ENCODE measurements around the gene UNC5B. TPM values are rescaled to one million over a fixed set of nuclear protein-coding genes. Genes with fewer than 3 reads are reported as not detected.

UNC5B gene
- total RNA-seq, 1 donor: 135 TPM

DNA sequence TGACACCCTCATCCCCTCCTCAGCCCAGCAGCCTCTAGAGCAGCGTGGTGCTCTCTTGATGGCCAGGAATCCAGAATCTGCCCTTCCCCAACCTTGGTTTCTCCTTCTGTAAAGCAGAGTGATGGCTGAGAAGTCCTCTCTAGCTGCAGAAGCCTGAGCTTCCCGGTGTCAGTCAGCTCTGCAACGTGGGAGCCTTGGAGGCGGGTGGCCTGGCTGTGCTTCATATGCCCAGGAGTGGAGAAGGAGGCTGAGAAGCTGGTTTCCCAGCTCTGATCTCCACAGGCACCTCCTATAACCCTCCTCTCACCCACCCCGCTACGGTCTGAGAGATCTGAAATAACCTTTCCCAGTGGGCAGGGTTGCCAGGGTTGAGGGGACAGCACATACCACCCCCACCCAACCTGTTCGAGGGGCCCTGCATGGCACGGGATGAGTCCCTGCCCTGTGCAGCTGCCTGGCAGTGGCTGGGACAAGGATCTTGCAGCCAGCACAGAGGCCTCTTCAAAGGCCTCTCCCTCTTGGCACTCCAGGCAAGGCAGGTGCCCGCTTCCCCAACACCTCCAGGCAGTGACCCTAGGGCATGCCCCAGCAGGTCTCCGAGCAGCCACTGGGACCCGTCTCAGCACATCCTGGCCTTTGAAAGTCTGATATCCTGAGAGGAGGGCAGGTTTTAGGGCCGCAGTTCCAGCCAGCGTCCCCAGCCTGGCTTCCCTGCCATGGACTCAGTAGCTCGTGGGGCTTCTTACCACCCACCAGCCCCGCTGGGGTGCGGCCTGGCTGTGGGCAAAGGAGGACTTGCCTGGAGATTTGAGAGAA, 88.4 kb downstream of the UNC5B start:
- DNase-seq (ENCODE audit: insufficient read length, low spot score, missing footprints): no peak
- Histone ChIP-seq H4K20me1 (ENCODE audit: insufficient read depth, low read length) (peaks cover 27% of the 10 kb centered on the region), H3K27me3 (ENCODE audit: insufficient read depth, low read length) (no peaks in the 10 kb centered on the region), H3K9me3 (ENCODE audit: low read depth, low read length) (no peaks in the 10 kb centered on the region), H3K79me2 (ENCODE audit: insufficient read depth, low read length) (no peaks in the 10 kb centered on the region), H3K27ac (ENCODE audit: low read depth, low read length) (no peak overlapping the region), H3K4me2 (ENCODE audit: insufficient read depth, low read length) (no peak overlapping the region), H3K4me1 (ENCODE audit: insufficient read depth, low read length) (no peaks in the 10 kb centered on the region), H2AFZ (ENCODE audit: low read length) (no peak overlapping the region), H3K4me3 (ENCODE audit: insufficient read depth, low read length) (no peak overlapping the region), H3K36me3 (ENCODE audit: insufficient read depth, low read length) (peaks cover 33% of the 10 kb centered on the region)
- TF ChIP-seq, protein P1, sequence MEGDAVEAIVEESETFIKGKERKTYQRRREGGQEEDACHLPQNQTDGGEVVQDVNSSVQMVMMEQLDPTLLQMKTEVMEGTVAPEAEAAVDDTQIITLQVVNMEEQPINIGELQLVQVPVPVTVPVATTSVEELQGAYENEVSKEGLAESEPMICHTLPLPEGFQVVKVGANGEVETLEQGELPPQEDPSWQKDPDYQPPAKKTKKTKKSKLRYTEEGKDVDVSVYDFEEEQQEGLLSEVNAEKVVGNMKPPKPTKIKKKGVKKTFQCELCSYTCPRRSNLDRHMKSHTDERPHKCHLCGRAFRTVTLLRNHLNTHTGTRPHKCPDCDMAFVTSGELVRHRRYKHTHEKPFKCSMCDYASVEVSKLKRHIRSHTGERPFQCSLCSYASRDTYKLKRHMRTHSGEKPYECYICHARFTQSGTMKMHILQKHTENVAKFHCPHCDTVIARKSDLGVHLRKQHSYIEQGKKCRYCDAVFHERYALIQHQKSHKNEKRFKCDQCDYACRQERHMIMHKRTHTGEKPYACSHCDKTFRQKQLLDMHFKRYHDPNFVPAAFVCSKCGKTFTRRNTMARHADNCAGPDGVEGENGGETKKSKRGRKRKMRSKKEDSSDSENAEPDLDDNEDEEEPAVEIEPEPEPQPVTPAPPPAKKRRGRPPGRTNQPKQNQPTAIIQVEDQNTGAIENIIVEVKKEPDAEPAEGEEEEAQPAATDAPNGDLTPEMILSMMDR (IDR thresholded peaks at IDR 0.05; ENCODE audit: extremely low read depth, low read depth, low read length): no peak

DNA sequence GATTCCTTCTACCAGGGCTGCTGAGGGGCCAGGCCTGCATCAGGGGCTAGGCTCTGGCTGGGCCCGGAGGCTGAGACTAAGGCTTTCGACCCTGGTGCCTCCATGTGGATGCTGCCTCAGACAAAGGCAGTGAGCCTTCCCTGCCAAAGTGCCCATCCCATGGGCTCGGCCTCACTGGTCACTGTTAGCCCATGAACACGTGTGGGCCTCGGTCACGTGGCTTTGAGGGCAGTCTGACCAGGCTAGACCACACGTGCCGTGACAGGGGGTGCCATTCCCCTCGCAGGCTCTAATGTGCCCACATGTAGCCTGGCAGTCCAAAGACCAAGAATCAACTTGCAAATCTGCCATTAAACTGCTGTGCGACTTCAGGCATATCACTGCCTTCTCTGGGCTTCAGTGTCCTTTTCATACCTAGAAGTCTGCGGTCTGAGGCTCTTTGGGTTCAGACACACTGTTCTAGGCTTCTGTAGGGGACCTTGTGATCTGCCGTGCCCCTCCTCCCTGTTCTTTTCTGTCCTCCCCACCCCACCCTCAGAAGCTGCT, 89.1 kb downstream of the UNC5B start:
- Histone ChIP-seq H3K4me1 (ENCODE audit: insufficient read depth, low read length) (no peaks in the 10 kb centered on the region), H3K79me2 (ENCODE audit: insufficient read depth, low read length) (no peaks in the 10 kb centered on the region), H3K4me2 (ENCODE audit: insufficient read depth, low read length) (no peak overlapping the region), H2AFZ (ENCODE audit: low read length) (no peak overlapping the region), H3K9me3 (ENCODE audit: low read depth, low read length) (no peaks in the 10 kb centered on the region), H3K36me3 (ENCODE audit: insufficient read depth, low read length) (peaks cover 32% of the 10 kb centered on the region), H3K4me3 (ENCODE audit: insufficient read depth, low read length) (no peak overlapping the region), H4K20me1 (ENCODE audit: insufficient read depth, low read length) (peaks cover 27% of the 10 kb centered on the region), H3K27ac (ENCODE audit: low read depth, low read length) (no peak overlapping the region), H3K27me3 (ENCODE audit: insufficient read depth, low read length) (no peaks in the 10 kb centered on the region)
- DNase-seq (ENCODE audit: insufficient read length, low spot score, missing footprints): no peak
- TF ChIP-seq, protein P1 (IDR thresholded peaks at IDR 0.05; ENCODE audit: extremely low read depth, low read depth, low read length): no peak

DNA sequence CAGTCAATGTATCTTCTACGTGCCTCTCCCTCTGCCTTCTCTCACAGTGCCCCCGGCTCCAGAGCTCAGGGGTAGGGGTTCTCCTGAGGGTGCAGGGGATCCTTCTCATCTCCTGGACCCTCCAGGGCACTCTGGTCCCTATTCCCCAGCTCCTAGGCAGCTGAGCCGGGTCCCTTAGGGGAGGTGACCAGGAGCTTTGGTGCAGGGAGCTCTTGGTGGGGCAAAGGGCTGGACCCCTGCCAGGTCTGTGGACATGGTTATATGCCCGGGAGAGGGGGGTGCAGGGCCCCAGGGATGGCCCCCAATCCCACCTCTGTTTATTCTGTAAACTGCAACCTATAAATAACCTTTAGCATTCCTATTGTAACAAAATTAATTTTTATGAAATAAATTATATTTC, 90.1 kb downstream of the UNC5B start:
- no peak for DNase-seq (ENCODE audit: insufficient read length, low spot score, missing footprints)
- Histone ChIP-seq H3K4me2 (ENCODE audit: insufficient read depth, low read length) (no peak overlapping the region), H3K79me2 (ENCODE audit: insufficient read depth, low read length) (no peaks in the 10 kb centered on the region), H3K27ac (ENCODE audit: low read depth, low read length) (no peak overlapping the region), H3K36me3 (ENCODE audit: insufficient read depth, low read length) (peaks cover 25% of the 10 kb centered on the region), H4K20me1 (ENCODE audit: insufficient read depth, low read length) (peaks cover 21% of the 10 kb centered on the region), H3K9me3 (ENCODE audit: low read depth, low read length) (no peaks in the 10 kb centered on the region), H3K4me3 (ENCODE audit: insufficient read depth, low read length) (no peak overlapping the region), H3K27me3 (ENCODE audit: insufficient read depth, low read length) (no peaks in the 10 kb centered on the region), H2AFZ (ENCODE audit: low read length) (no peak overlapping the region), H3K4me1 (ENCODE audit: insufficient read depth, low read length) (no peaks in the 10 kb centered on the region)
- TF ChIP-seq, protein P1 (IDR thresholded peaks at IDR 0.05; ENCODE audit: extremely low read depth, low read depth, low read length): no peak

DNA sequence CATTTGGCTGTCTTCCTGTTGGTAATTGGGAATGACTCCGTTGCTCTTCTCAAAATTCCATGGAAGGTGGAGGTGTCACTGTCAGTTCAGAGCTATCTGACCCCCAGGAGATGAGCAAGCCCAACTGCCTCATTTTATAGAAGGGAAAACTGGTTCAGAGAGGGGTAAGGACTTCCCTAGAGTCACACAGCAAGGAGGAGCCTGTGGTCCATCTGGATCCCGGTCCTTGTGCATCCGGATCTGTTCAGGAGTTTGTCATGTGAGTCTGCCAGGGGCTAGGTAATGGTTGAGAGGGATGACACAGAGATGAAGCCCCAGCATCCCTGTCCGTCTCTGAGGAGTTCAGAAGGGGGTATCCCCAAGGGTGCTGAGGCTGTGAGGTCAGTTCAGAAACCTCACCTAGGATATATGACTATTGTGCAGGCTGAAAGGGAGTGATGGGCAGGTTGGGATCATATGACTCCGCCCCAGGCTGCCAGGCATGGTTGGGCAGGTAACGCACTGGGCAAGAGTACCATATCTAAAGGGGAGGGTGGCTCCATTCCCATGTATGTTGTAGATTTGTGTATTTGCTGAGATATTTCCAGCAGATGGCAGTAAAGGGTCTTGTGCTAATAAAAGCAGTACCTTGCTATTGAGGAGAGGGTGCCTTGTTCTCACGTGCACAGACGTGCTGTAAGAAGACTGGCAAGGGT, 90.7 kb downstream of the UNC5B start:
- Histone ChIP-seq H3K4me2 (ENCODE audit: insufficient read depth, low read length) (no peak overlapping the region), H3K4me1 (ENCODE audit: insufficient read depth, low read length) (no peaks in the 10 kb centered on the region), H3K9me3 (ENCODE audit: low read depth, low read length) (no peaks in the 10 kb centered on the region), H3K36me3 (ENCODE audit: insufficient read depth, low read length) (peaks cover 21% of the 10 kb centered on the region), H3K27ac (ENCODE audit: low read depth, low read length) (no peak overlapping the region), H4K20me1 (ENCODE audit: insufficient read depth, low read length) (peaks cover 21% of the 10 kb centered on the region), H3K79me2 (ENCODE audit: insufficient read depth, low read length) (no peaks in the 10 kb centered on the region), H3K27me3 (ENCODE audit: insufficient read depth, low read length) (no peaks in the 10 kb centered on the region), H2AFZ (ENCODE audit: low read length) (no peak overlapping the region), H3K4me3 (ENCODE audit: insufficient read depth, low read length) (no peak overlapping the region)
- DNase-seq (ENCODE audit: insufficient read length, low spot score, missing footprints): no peak
- TF ChIP-seq, protein P1 (IDR thresholded peaks at IDR 0.05; ENCODE audit: extremely low read depth, low read depth, low read length): peak; percentile 60
